K562 (cell line): ENCODE data around the gene TRMT1. TPM values are rescaled to one million over a fixed set of nuclear protein-coding genes. Genes with fewer than 3 reads are reported as not detected.

Experiments
- E2F3 ChIP-seq: fragments of 250-450 bp; sonication (Bioruptor Pico); IDR thresholded peaks from 2 replicates; pipeline ENCODE4 v1.4.0; 2020; ENCODE audit warnings: mild to moderate bottlenecking
- ESRRB ChIP-seq: fragments of 250-450 bp; sonication (Bioruptor Pico); IDR thresholded peaks from 2 replicates; pipeline ENCODE4 v1.5.0; 2020; ENCODE audit warnings: mild to moderate bottlenecking, moderate library complexity, borderline replicate concordance
- FOXP4 ChIP-seq: sonication (generic); formaldehyde crosslinking; IDR thresholded peaks from 2 replicates; pipeline ENCODE4 v1.8.0; 2022; ENCODE audit warnings: mild to moderate bottlenecking, missing genetic modification reagents, borderline replicate concordance
- HES1 ChIP-seq: fragments of 450-650 bp; IDR thresholded peaks from 2 replicates; pipeline ENCODE4 v1.6.1; 2016; ENCODE audit warnings: low read depth, mild to moderate bottlenecking, moderate library complexity
- IFI16 ChIP-seq: fragments of 250-450 bp; sonication (Bioruptor Pico); IDR thresholded peaks from 2 replicates; pipeline ENCODE4 v2.1.2; 2022; ENCODE audit warnings: mild to moderate bottlenecking, inconsistent platforms
- KLF6 ChIP-seq: fragments of 250-450 bp; sonication (Bioruptor Pico); IDR thresholded peaks from 2 replicates; pipeline ENCODE4 v1.4.0; 2020; ENCODE audit warnings: mild to moderate bottlenecking, moderate library complexity, borderline replicate concordance
- MAX ChIP-seq: sonication (generic); formaldehyde crosslinking; IDR thresholded peaks from 2 replicates; pipeline ENCODE4 v1.9.0; 2022; ENCODE audit warnings: mild to moderate bottlenecking, missing genetic modification reagents
- MTA2 ChIP-seq: fragments of 450-650 bp; IDR thresholded peaks from 2 replicates; pipeline ENCODE4 v1.6.1; 2016; ENCODE audit warnings: low read depth
- NCOA6 ChIP-seq: fragments of 450-650 bp; IDR thresholded peaks from 2 replicates; pipeline ENCODE4 v1.6.1; 2017; ENCODE audit warnings: mild to moderate bottlenecking
- NCOR1 ChIP-seq: fragments of 450-650 bp; IDR thresholded peaks from 2 replicates; pipeline ENCODE4 v1.6.1; 2016; ENCODE audit warnings: mild to moderate bottlenecking, moderate library complexity
- NEUROD1 ChIP-seq: fragments of 150-350 bp; IDR thresholded peaks from 2 replicates; pipeline ENCODE4 v1.6.1; 2014; ENCODE audit warnings: borderline replicate concordance, low read length, low read depth; ENCODE audit not compliant: partially characterized antibody
- RBM25 ChIP-seq: fragments of 200-400 bp; formaldehyde crosslinking; IDR thresholded peaks from 2 replicates; pipeline ENCODE4 v1.6.1; 2018; ENCODE audit warnings: low read length, low read depth, moderate library complexity; ENCODE audit not compliant: severe bottlenecking
- SNAPC5 ChIP-seq: fragments of 250-450 bp; sonication (Bioruptor Pico); IDR thresholded peaks from 2 replicates; pipeline ENCODE4 v1.8.0; 2021; ENCODE audit warnings: moderate library complexity, mild to moderate bottlenecking, inconsistent platforms
- ZBTB2 ChIP-seq: fragments of 450-650 bp; IDR thresholded peaks from 2 replicates; pipeline ENCODE4 v1.6.1; 2016; ENCODE audit warnings: antibody characterized with exemption
- ZFP1 ChIP-seq: fragments of 450-650 bp; formaldehyde crosslinking; IDR thresholded peaks from 2 replicates; pipeline ENCODE4 v1.4.0; 2020; ENCODE audit warnings: mild to moderate bottlenecking, mixed read lengths
- ZFP36 ChIP-seq: fragments of 150-350 bp; IDR thresholded peaks from 2 replicates; pipeline ENCODE4 v1.6.1; 2018; ENCODE audit warnings: low read length, low read depth; ENCODE audit not compliant: partially characterized antibody
- ZNF212 ChIP-seq: fragments of 450-650 bp; formaldehyde crosslinking; IDR thresholded peaks from 2 replicates; pipeline ENCODE4 v1.4.0; 2020; ENCODE audit warnings: mild to moderate bottlenecking
- ZNF518B ChIP-seq: fragments of 250-450 bp; sonication (Bioruptor Pico); IDR thresholded peaks from 2 replicates; pipeline ENCODE4 v1.5.0; 2021; ENCODE audit warnings: mild to moderate bottlenecking, moderate library complexity
- ZNF699 ChIP-seq: fragments of 250-450 bp; sonication (Bioruptor Pico); IDR thresholded peaks from 2 replicates; pipeline ENCODE4 v1.8.0; 2021; ENCODE audit warnings: mild to moderate bottlenecking, moderate library complexity; ENCODE audit not compliant: insufficient replicate concordance
- polyA plus RNA-seq, 8 experiments: library from polyadenylated mRNA; depleted of rRNA in 4 of 8; stranded (reverse) in 5 of 8; unstranded in 3 of 8; fragments of >200 nt; fragmentation: Nextera tagmentation in 2 of 8; fragmentation: Illumina TruSeq in 1 of 8; extraction: Ambion mirVana in 2 of 8; extraction: Trizol in 1 of 8; gene quantifications; 2 replicates each; pipeline versions ENCODE4 v1.2.1 to v1.2.3, GENCODE V29; 2011 to 2014; ENCODE audit warnings: inconsistent platforms in 1 of 8, missing spikeins in 1 of 8
- total RNA-seq, 7 experiments: library from RNA; depleted of rRNA in 6 of 7; stranded (reverse); fragments of >200 nt in 6 of 7; fragmentation: Illumina TruSeq in 2 of 7; extraction: Trizol in 2 of 7; gene quantifications; 2 replicates each; pipeline versions ENCODE4 v1.2.1 to v1.2.3, GENCODE V29; 2011 to 2021; ENCODE audit warnings: low replicate concordance in 1 of 7

TRMT1 gene
- total and polyA plus RNA-seq, 9 of the 15 experiments (the other 6 are each of a cell fraction or from before 2014, with no cell fraction given): 5.8 to 158 (median 54.3) TPM

- TF ChIP-seq ZNF518B (CRISPR knock-in tag): no peak
- TF ChIP-seq NEUROD1: peak; percentile 97
- peak; percentile 43; the same call in 1 of the 2 replicates for TF ChIP-seq NCOA6
- TF ChIP-seq HES1: peak; percentile 77
- no peak for TF ChIP-seq SNAPC5 (CRISPR knock-in tag)
- peak; percentile 40; the same call in 1 of the 2 replicates for TF ChIP-seq E2F3 (CRISPR knock-in tag)
- TF ChIP-seq ZNF699 (CRISPR knock-in tag): no peak
- peak; percentile 70 for TF ChIP-seq RBM25
- TF ChIP-seq MAX (CRISPR knock-in tag): peak; percentile 65
- TF ChIP-seq FOXP4: 0 out of 2 replicates have a peak, but pooled peaks have one; percentile 24
- TF ChIP-seq ESRRB (CRISPR knock-in tag): no peak
- TF ChIP-seq ZFP1 (CRISPR knock-in tag): no peak
- TF ChIP-seq ZNF212 (CRISPR knock-in tag): 0 out of 2 replicates have a peak, but pooled peaks have one; percentile 59
- peak; percentile 74; the same call in 1 of the 2 replicates for TF ChIP-seq ZBTB2
- peak; percentile 7 for TF ChIP-seq ZFP36
- TF ChIP-seq MTA2: peak; percentile 98
- 0 out of 2 replicates have a peak, but pooled peaks have one; percentile 12 for TF ChIP-seq IFI16 (CRISPR knock-in tag)
- TF ChIP-seq NCOR1: peak; percentile 100
- TF ChIP-seq KLF6: peak; percentile 70; the same call in 1 of the 2 replicates
Measured at GRCh38 chr19:13102666-13103580, 13.6 kb downstream of the TRMT1 start, which contains the start of gene LYL1 (continued).
